Colonic mucosa (tissue), 4 donors: ENCODE measurements around the gene CTXND1. TPM values are rescaled to one million over a fixed set of nuclear protein-coding genes. Genes with fewer than 3 reads are reported as not detected.

Source experiments
- DNase-seq: peaks from one replicate; pipeline ENCODE4 v3.0.0-alpha.2; 2020
- H3K27ac ChIP-seq: fragments of 200-600 bp; one replicate; pipeline ENCODE4 v1.8.0; 2021
- H3K27me3 ChIP-seq: fragments of 200-600 bp; one replicate; pipeline ENCODE4 v1.8.0; 2021
- H3K36me3 ChIP-seq: fragments of 200-600 bp; one replicate; pipeline ENCODE4 v1.8.0; 2021
- H3K4me1 ChIP-seq: fragments of 200-600 bp; one replicate; pipeline ENCODE4 v1.8.0; 2021; ENCODE audit warnings: mild to moderate bottlenecking
- H3K4me3 ChIP-seq: fragments of 200-600 bp; one replicate; pipeline ENCODE4 v1.8.0; 2021
- H3K9ac ChIP-seq, 2 donors: one replicate each; pipeline ENCODE4 v1.7.0; 2013; ENCODE audit warnings: control low read depth in 2 of 2, low read depth in 2 of 2, low read length in 2 of 2
- H3K9me3 ChIP-seq: fragments of 200-600 bp; one replicate; pipeline ENCODE4 v1.8.0; 2021
- CTCF ChIP-seq: fragments of 200-600 bp; IDR thresholded peaks from one replicate; pipeline ENCODE4 v1.8.0; 2022; ENCODE audit warnings: antibody characterized with exemption, mild to moderate bottlenecking
- intact Hi-C: fragments of 100-400 bp; cut with DNase I; formaldehyde crosslinking; loops from one replicate; pipeline ENCODE4 v1.14.1; 2022
- total RNA-seq, 2 donors: library from RNA; stranded (reverse); fragmentation: NEBNext Ultra II Directional in 1 of 2; extraction: Animal tissue kit (Norgen Biotek cat#: 25700) in 1 of 2; gene quantifications; one replicate each; pipeline ENCODE4 v1.2.1, GENCODE V29; 2021
- donor health status: healthy.
- donor health status: DM: no; HTN: no; CAD: no.
- donor health status: DM: no; HTN: no; CAD: no.

The CTXND1 gene
- total RNA-seq, 2 donors from 2014 or later = 0.11 to 0.12 TPM

- DNase-seq = no peak
- no peaks in the 10 kb centered on the region for H3K4me1 ChIP-seq
- no peaks in the 10 kb centered on the region for H3K9me3 ChIP-seq
- H3K27me3 ChIP-seq = no peaks in the 10 kb centered on the region
- no peak for TF ChIP-seq CTCF
- no peaks in the 10 kb centered on the region for H3K36me3 ChIP-seq
- intact Hi-C loops = no loop called here
- H3K4me3 ChIP-seq = no peak overlapping the region
- H3K9ac ChIP-seq = no peak overlapping the region
- H3K27ac ChIP-seq = no peak overlapping the region
Measured at GRCh38 chr15:80202641-80203360, 49.2 kb downstream of the CTXND1 start.

- H3K4me1 ChIP-seq = no peaks in the 10 kb centered on the region
- H3K36me3 ChIP-seq = no peaks in the 10 kb centered on the region
- no peaks in the 10 kb centered on the region for H3K9me3 ChIP-seq
- H3K27ac ChIP-seq = no peak overlapping the region
- DNase-seq = no peak
- intact Hi-C loops = no loop called here
- TF ChIP-seq CTCF = no peak
- no peak overlapping the region for H3K9ac ChIP-seq
- no peak overlapping the region for H3K4me3 ChIP-seq
- no peaks in the 10 kb centered on the region for H3K27me3 ChIP-seq
Measured at GRCh38 chr15:80202016-80202315, 50.0 kb downstream of the CTXND1 start.

GRCh38 chr15:80201256-80202015 lies 50.6 kb downstream of the CTXND1 start:
- H3K9me3 ChIP-seq = no peaks in the 10 kb centered on the region
- no peak for DNase-seq
- intact Hi-C loops = no loop called here
- H3K27ac ChIP-seq = no peak overlapping the region
- no peak overlapping the region for H3K4me3 ChIP-seq
- no peaks in the 10 kb centered on the region for H3K27me3 ChIP-seq
- TF ChIP-seq CTCF = no peak
- no peak overlapping the region for H3K9ac ChIP-seq
- H3K36me3 ChIP-seq = no peaks in the 10 kb centered on the region
- no peaks in the 10 kb centered on the region for H3K4me1 ChIP-seq

GRCh38 chr15:80199869-80200268 lies 52.1 kb downstream of the CTXND1 start:
- no peaks in the 10 kb centered on the region for H3K36me3 ChIP-seq
- no peak overlapping the region for H3K9ac ChIP-seq
- no peak overlapping the region for H3K4me3 ChIP-seq
- peak; percentile 4 for DNase-seq
- no peak for TF ChIP-seq CTCF
- no peaks in the 10 kb centered on the region for H3K4me1 ChIP-seq
- intact Hi-C loops = no loop called here
- no peaks in the 10 kb centered on the region for H3K27me3 ChIP-seq
- H3K9me3 ChIP-seq = no peaks in the 10 kb centered on the region
- no peak overlapping the region for H3K27ac ChIP-seq

GRCh38 chr15:80199366-80199765 lies 52.6 kb downstream of the CTXND1 start:
- intact Hi-C loops = no loop called here
- Histone ChIP-seq H3K36me3 (no peaks in the 10 kb centered on the region), H3K27ac (no peak overlapping the region), H3K4me3 (no peak overlapping the region), H3K4me1 (no peaks in the 10 kb centered on the region), H3K9me3 (no peaks in the 10 kb centered on the region), H3K27me3 (no peaks in the 10 kb centered on the region), H3K9ac (no peak overlapping the region)
- no peak for DNase-seq
- TF ChIP-seq CTCF = no peak
